BJ (cell line): ENCODE results near the gene FES. TPM values are rescaled to one million over a fixed set of nuclear protein-coding genes. Genes with fewer than 3 reads are reported as not detected.

ENCODE experiments used
- CTCF ChIA-PET: fragments of 350-600 bp; formaldehyde crosslinking; extraction: SDS; loops from one replicate; lab custom pipeline; 2021; ENCODE audit warnings: antibody characterized with exemption, inconsistent platforms; lab: Yijun Ruan, JAX
- POLR2A ChIA-PET: fragments of 300-600 bp; sonication (Branson Sonifier 250); formaldehyde crosslinking; extraction: SDS; loops from one replicate; lab custom pipeline; 2021; ENCODE audit warnings: antibody characterized with exemption; lab: Charles Lee
- DNase-seq: peaks from one replicate; pipeline ENCODE4 v3.0.0-alpha.2; 2011; ENCODE audit warnings: low read depth
- H3K27me3 ChIP-seq: 2 replicates; pipeline ENCODE4 v1.6.0; 2011; ENCODE audit warnings: low read length; ENCODE audit not compliant: control insufficient read depth, insufficient read depth
- H3K36me3 ChIP-seq: 2 replicates; pipeline ENCODE4 v1.5.1; 2011; ENCODE audit warnings: low read length; ENCODE audit not compliant: control insufficient read depth, insufficient read depth
- H3K4me3 ChIP-seq: 2 replicates; pipeline ENCODE4 v1.5.1; 2011; ENCODE audit warnings: low read depth, mild to moderate bottlenecking, control low read depth, low read length
- CTCF ChIP-seq: IDR thresholded peaks from 2 replicates; pipeline ENCODE4 v1.5.1; 2011; ENCODE audit warnings: low read depth, mild to moderate bottlenecking, control low read depth, inconsistent platforms, low read length, moderate library complexity; ENCODE audit not compliant: insufficient read depth
- polyA plus RNA-seq: library from polyadenylated mRNA; depleted of rRNA; stranded (reverse); fragments of >200 nt; gene quantifications from 2 replicates; pipeline ENCODE4 v1.2.3, GENCODE V29; 2011

FES gene
- polyA plus RNA-seq, 1 experiment: 11.1 TPM

GRCh38 chr15:90911302-90911623 lies 27.0 kb downstream of the FES start:
- H3K36me3 ChIP-seq: peaks cover 32% of the 10 kb centered on the region
- POLR2A ChIA-PET: no interaction called here
- H3K27me3 ChIP-seq: no peaks in the 10 kb centered on the region
- H3K4me3 ChIP-seq: no peak overlapping the region
- CTCF ChIA-PET: interaction anchor here (1.2 kb wide), 1 partner anchor 19 kb away, joined by 7 read pairs; no protein-coding TSS in a partner anchor
- no peak for DNase-seq
- TF ChIP-seq CTCF: no peak

- ChIA-PET CTCF (interaction anchor here (1.2 to 1.7 kb wide), 2 partner anchors 9 to 18 kb away, joined by 7 to 9 read pairs; partner anchors contain the start of gene MAN2A2), POLR2A (no interaction called here)
- no peak for TF ChIP-seq CTCF
- DNase-seq: no peak
- H3K27me3 ChIP-seq: no peaks in the 10 kb centered on the region
- H3K4me3 ChIP-seq: no peak overlapping the region
- peaks cover 27% of the 10 kb centered on the region for H3K36me3 ChIP-seq
Measured at GRCh38 chr15:90911906-90912769, 27.8 kb downstream of the FES start.

- Histone ChIP-seq H3K4me3 (no peak overlapping the region), H3K36me3 (peaks cover 30% of the 10 kb centered on the region), H3K27me3 (no peaks in the 10 kb centered on the region)
- TF ChIP-seq CTCF: no peak
- POLR2A ChIA-PET: no interaction called here
- CTCF ChIA-PET: interaction anchor here (1.7 kb wide), 1 partner anchor 10 kb away, joined by 9 read pairs; the partner anchor contains the start of gene MAN2A2
- DNase-seq: no peak
Measured at GRCh38 chr15:90912770-90913075, 28.4 kb downstream of the FES start.

GRCh38 chr15:90913398-90913944 lies 29.2 kb downstream of the FES start:
- ChIA-PET CTCF (interaction anchor here (0.7 to 2.0 kb wide), 4 partner anchors 8 to 20 kb away, joined by 3 to 7 read pairs (median 5); partner anchors contain the start of genes HDDC3 and MAN2A2), POLR2A (no interaction called here)
- H3K4me3 ChIP-seq: no peak overlapping the region
- no peak for TF ChIP-seq CTCF
- no peaks in the 10 kb centered on the region for H3K27me3 ChIP-seq
- no peak for DNase-seq
- peaks cover 37% of the 10 kb centered on the region for H3K36me3 ChIP-seq

- CTCF ChIA-PET: interaction anchor here (1.2 to 2.0 kb wide), 4 partner anchors 9 to 20 kb away, joined by 3 to 7 read pairs (median 5); partner anchors contain the start of genes HDDC3 and MAN2A2
Measured at GRCh38 chr15:90914305-90915080, 30.2 kb downstream of the FES start.

More at GRCh38 chr15:90914305-90915080, 30.2 kb downstream of the FES start:
- no peak for DNase-seq
- Histone ChIP-seq H3K4me3 (no peak overlapping the region), H3K27me3 (no peaks in the 10 kb centered on the region), H3K36me3 (peaks cover 40% of the 10 kb centered on the region)
- POLR2A ChIA-PET: no interaction called here
- no peak for TF ChIP-seq CTCF
